Vagina (tissue), 2 donors: Measurements from ENCODE around the gene MEGF6.

Experiments
- CTCF ChIP-seq, 3 experiments: fragments of 450-650 bp in 2 of 3; fragments of 200-600 bp in 1 of 3; sonication (generic) in 1 of 3; IDR thresholded peaks; one replicate each; pipeline ENCODE4 v1.5.1; 2017 to 2019; ENCODE audit warnings: antibody characterized with exemption in 3 of 3, mild to moderate bottlenecking in 2 of 3, moderate library complexity in 2 of 3
- POLR2A ChIP-seq, 2 donors: fragments of 450-650 bp; IDR thresholded peaks; one replicate each; pipeline ENCODE4 v1.6.1; 2017; ENCODE audit warnings: antibody characterized with exemption in 2 of 2, mild to moderate bottlenecking in 2 of 2, moderate library complexity in 2 of 2
- POLR2AphosphoS5 ChIP-seq, 2 donors: sonication (generic); formaldehyde crosslinking; IDR thresholded peaks; one replicate each; pipeline ENCODE4 v1.9.0; 2017; ENCODE audit warnings: antibody characterized with exemption in 2 of 2, mild to moderate bottlenecking in 2 of 2, low read depth in 1 of 2; ENCODE audit not compliant: insufficient read depth in 1 of 2

DNA sequence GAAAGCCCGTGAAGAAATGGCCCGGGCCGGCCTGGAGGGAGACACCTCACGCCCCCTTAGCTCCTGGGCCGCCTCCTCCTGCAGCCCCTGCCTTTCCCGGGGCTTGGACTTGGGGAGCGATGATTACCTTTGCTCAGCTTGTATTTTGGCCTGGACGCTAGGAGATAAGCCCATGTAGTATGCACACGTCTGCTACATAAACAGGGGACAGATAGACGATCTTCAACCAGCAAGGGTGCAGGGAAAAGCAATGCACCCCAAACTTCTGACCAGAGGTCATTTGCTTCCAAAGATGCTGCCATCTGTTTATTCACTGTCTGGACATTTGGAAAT, 41.9 kb upstream of the MEGF6 start:
- TF ChIP-seq CTCF (IDR thresholded peaks at IDR 0.05) (no peak), POLR2AphosphoS5 (IDR thresholded peaks at IDR 0.05; ENCODE audit: insufficient read depth in 1 of 2, low read depth in 1 of 2) (no peak), POLR2A (IDR thresholded peaks at IDR 0.05) (no peak)
